Chondrocyte (in vitro differentiated cells): Measurements from ENCODE around the gene TGFA. TPM values are rescaled to one million over a fixed set of nuclear protein-coding genes. Genes with fewer than 3 reads are reported as not detected.

Experiments
- DNase-seq: peaks from one replicate; pipeline ENCODE4 v3.0.0; 2021; ENCODE audit warnings: mixed read lengths, low spot score
- H3K27ac Mint-ChIP-seq: one replicate; pipeline ENCODE4 v1.8.0; 2021; ENCODE audit warnings: mild to moderate bottlenecking, moderate library complexity, mixed read lengths; ENCODE audit not compliant: unreplicated experiment
- H3K27me3 Mint-ChIP-seq: 2 replicates; pipeline ENCODE4 v1.8.0; 2021; ENCODE audit warnings: low read depth, mixed read lengths
- H3K36me3 Mint-ChIP-seq: 2 replicates; pipeline ENCODE4 v1.8.0; 2021; ENCODE audit warnings: low read depth, mixed read lengths
- H3K4me1 Mint-ChIP-seq: 2 replicates; pipeline ENCODE4 v1.8.0; 2021; ENCODE audit warnings: low read depth, mild to moderate bottlenecking, mixed read lengths
- H3K4me3 Mint-ChIP-seq: one replicate; pipeline ENCODE4 v1.8.0; 2021; ENCODE audit warnings: mild to moderate bottlenecking, moderate library complexity, mixed read lengths; ENCODE audit not compliant: unreplicated experiment
- H3K9me3 Mint-ChIP-seq: 2 replicates; pipeline ENCODE4 v1.8.0; 2021; ENCODE audit warnings: low read depth, mixed read lengths
- CTCF ChIP-seq: fragments of 200-600 bp; sonication (generic); IDR thresholded peaks from 2 replicates; pipeline ENCODE4 v1.5.0; 2021; ENCODE audit warnings: antibody characterized with exemption, mild to moderate bottlenecking, moderate library complexity
- total RNA-seq: library from RNA; stranded (reverse); gene quantifications from 3 replicates; pipeline ENCODE4 v1.2.1, GENCODE V29; 2021

TGFA gene
- total RNA-seq, 1 donor from 2014 or later = 0.25 TPM

- H3K27me3 Mint-ChIP-seq = peaks cover 30% of the 10 kb centered on the region
- H3K9me3 Mint-ChIP-seq = no peaks in the 10 kb centered on the region
- H3K4me3 Mint-ChIP-seq = no peak overlapping the region
- no peaks in the 10 kb centered on the region for H3K4me1 Mint-ChIP-seq
- DNase-seq = no peak
- no peaks in the 10 kb centered on the region for H3K36me3 Mint-ChIP-seq
- no peak overlapping the region for H3K27ac Mint-ChIP-seq
- TF ChIP-seq CTCF = no peak
Measured at GRCh38 chr2:70560442-70560841, 6.8 kb upstream of the TGFA start.

- H3K27me3 Mint-ChIP-seq = peaks cover 30% of the 10 kb centered on the region
- H3K4me1 Mint-ChIP-seq = no peaks in the 10 kb centered on the region
- H3K27ac Mint-ChIP-seq = no peak overlapping the region
- TF ChIP-seq CTCF = no peak
- DNase-seq = no peak
- no peak overlapping the region for H3K4me3 Mint-ChIP-seq
- no peaks in the 10 kb centered on the region for H3K9me3 Mint-ChIP-seq
- no peaks in the 10 kb centered on the region for H3K36me3 Mint-ChIP-seq
Measured at GRCh38 chr2:70560040-70560439, 6.4 kb upstream of the TGFA start.

- no peak for DNase-seq
- Mint-ChIP-seq H3K27ac (no peak overlapping the region), H3K27me3 (peaks cover 37% of the 10 kb centered on the region), H3K36me3 (no peaks in the 10 kb centered on the region), H3K4me3 (no peak overlapping the region), H3K9me3 (no peaks in the 10 kb centered on the region), H3K4me1 (peaks cover 3% of the 10 kb centered on the region)
- TF ChIP-seq CTCF = no peak
Measured at GRCh38 chr2:70558195-70558808, 4.7 kb upstream of the TGFA start.

GRCh38 chr2:70557171-70557838 lies 3.7 kb upstream of the TGFA start:
- H3K9me3 Mint-ChIP-seq = no peaks in the 10 kb centered on the region
- H3K4me3 Mint-ChIP-seq = no peak overlapping the region
- no peak for DNase-seq
- H3K36me3 Mint-ChIP-seq = no peaks in the 10 kb centered on the region
- H3K4me1 Mint-ChIP-seq = peaks cover 12% of the 10 kb centered on the region
- no peak for TF ChIP-seq CTCF
- H3K27ac Mint-ChIP-seq = no peak overlapping the region
- peaks cover 46% of the 10 kb centered on the region for H3K27me3 Mint-ChIP-seq

- Mint-ChIP-seq H3K4me1 (peaks cover 12% of the 10 kb centered on the region), H3K36me3 (no peaks in the 10 kb centered on the region), H3K27me3 (peaks cover 47% of the 10 kb centered on the region), H3K9me3 (no peaks in the 10 kb centered on the region), H3K27ac (no peak overlapping the region), H3K4me3 (no peak overlapping the region)
- no peak for DNase-seq
- TF ChIP-seq CTCF = no peak
Measured at GRCh38 chr2:70556608-70557007, 3.0 kb upstream of the TGFA start.
